H9 (cell line): Measurements from ENCODE around the gene HSPG2. TPM values are rescaled to one million over a fixed set of nuclear protein-coding genes. Genes with fewer than 3 reads are reported as not detected.

Experiments
- DNase-seq: peaks from one replicate; pipeline ENCODE4 v3.0.0-alpha.2; 2017
- H2AFZ ChIP-seq: one replicate; pipeline ENCODE4 v1.6.1; 2013; ENCODE audit warnings: mild to moderate bottlenecking, low read length, control low read depth, moderate library complexity
- H2AK5ac ChIP-seq: 2 replicates; pipeline ENCODE4 v1.6.1; 2013; ENCODE audit warnings: low read length, control low read depth, mixed read lengths; ENCODE audit not compliant: insufficient read length
- H2BK120ac ChIP-seq: one replicate; pipeline ENCODE4 v1.6.1; 2013; ENCODE audit warnings: low read depth, mild to moderate bottlenecking, low read length, control low read depth, inconsistent platforms; ENCODE audit not compliant: poor library complexity, severe bottlenecking
- H2BK12ac ChIP-seq: 2 replicates; pipeline ENCODE4 v1.6.1; 2013; ENCODE audit warnings: low read length, control low read depth, mixed read lengths, low read depth; ENCODE audit not compliant: insufficient read length
- H2BK15ac ChIP-seq: 2 replicates; pipeline ENCODE4 v1.6.1; 2013; ENCODE audit warnings: low read depth, low read length, control low read depth
- H2BK20ac ChIP-seq: one replicate; pipeline ENCODE4 v1.6.1; 2013; ENCODE audit warnings: low read depth, mild to moderate bottlenecking, low read length, control low read depth, inconsistent platforms; ENCODE audit not compliant: poor library complexity, severe bottlenecking
- H2BK5ac ChIP-seq: 2 replicates; pipeline ENCODE4 v1.6.1; 2013; ENCODE audit warnings: low read length, control low read depth, mixed read lengths; ENCODE audit not compliant: insufficient read length
- H3K14ac ChIP-seq: 2 replicates; pipeline ENCODE4 v1.6.1; 2013; ENCODE audit warnings: low read length, control low read depth; ENCODE audit not compliant: insufficient read depth
- H3K18ac ChIP-seq: 2 replicates; pipeline ENCODE4 v1.6.1; 2013; ENCODE audit warnings: low read depth, mild to moderate bottlenecking, mixed read lengths, low read length, control low read depth; ENCODE audit not compliant: insufficient read length
- H3K23ac ChIP-seq: 2 replicates; pipeline ENCODE4 v1.6.1; 2013; ENCODE audit warnings: low read length, control low read depth, mixed read lengths, low read depth; ENCODE audit not compliant: insufficient read length
- H3K23me2 ChIP-seq: 2 replicates; pipeline ENCODE4 v1.6.1; 2013; ENCODE audit warnings: low read depth, mild to moderate bottlenecking, mixed read lengths, low read length, control low read depth; ENCODE audit not compliant: insufficient read length, poor library complexity, severe bottlenecking
- H3K27ac ChIP-seq: 2 replicates; pipeline ENCODE4 v1.5.1; 2013; ENCODE audit warnings: low read length, control low read depth, mixed read lengths, low read depth; ENCODE audit not compliant: insufficient read length
- H3K27me3 ChIP-seq: 2 replicates; pipeline ENCODE4 v1.6.1; 2013; ENCODE audit warnings: low read length, control low read depth, inconsistent platforms; ENCODE audit not compliant: insufficient read depth
- H3K4ac ChIP-seq: 2 replicates; pipeline ENCODE4 v1.6.1; 2013; ENCODE audit warnings: low read depth, mild to moderate bottlenecking, control low read depth, inconsistent platforms, low read length, moderate library complexity
- H3K4me1 ChIP-seq: 2 replicates; pipeline ENCODE4 v1.6.1; 2013; ENCODE audit warnings: low read length, control low read depth, inconsistent platforms; ENCODE audit not compliant: insufficient read depth
- H3K4me2 ChIP-seq: 2 replicates; pipeline ENCODE4 v1.6.1; 2013; ENCODE audit warnings: low read length, control low read depth, mixed read lengths; ENCODE audit not compliant: insufficient read length, insufficient read depth
- H3K56ac ChIP-seq: 2 replicates; pipeline ENCODE4 v1.6.1; 2013; ENCODE audit warnings: low read depth, mild to moderate bottlenecking, mixed read lengths, low read length, control low read depth; ENCODE audit not compliant: insufficient read length
- H3K79me1 ChIP-seq: 2 replicates; pipeline ENCODE4 v1.6.1; 2013; ENCODE audit warnings: low read depth, mild to moderate bottlenecking, moderate library complexity, low read length, control low read depth, inconsistent platforms; ENCODE audit not compliant: insufficient read depth, poor library complexity, severe bottlenecking
- H3K79me2 ChIP-seq: 2 replicates; pipeline ENCODE4 v1.6.1; 2013; ENCODE audit warnings: low read length, control low read depth, inconsistent platforms; ENCODE audit not compliant: insufficient read depth
- H3K9ac ChIP-seq: 2 replicates; pipeline ENCODE4 v1.6.1; 2013; ENCODE audit warnings: low read length, control low read depth, mixed read lengths; ENCODE audit not compliant: insufficient read length; ENCODE audit errors: extremely low read depth
- H3K9me3 ChIP-seq: one replicate; pipeline ENCODE4 v1.6.1; 2013; ENCODE audit warnings: low read depth, low read length, inconsistent platforms; ENCODE audit not compliant: control insufficient read depth
- H3T11ph ChIP-seq: one replicate; pipeline ENCODE4 v1.6.1; 2013; ENCODE audit warnings: mild to moderate bottlenecking, low read length, control low read depth, inconsistent platforms
- H4K20me1 ChIP-seq: one replicate; pipeline ENCODE4 v1.6.1; 2013; ENCODE audit not compliant: control insufficient read depth, insufficient read length, insufficient read depth
- H4K5ac ChIP-seq: 2 replicates; pipeline ENCODE4 v1.6.1; 2013; ENCODE audit warnings: low read depth, mild to moderate bottlenecking, mixed read lengths, low read length, control low read depth; ENCODE audit not compliant: insufficient read length
- H4K8ac ChIP-seq: replicated peaks from 2 replicates; pipeline ENCODE4 v1.6.1; 2013; ENCODE audit warnings: low read length, control low read depth, mixed read lengths, low read depth; ENCODE audit not compliant: insufficient read length
- H4K91ac ChIP-seq: 2 replicates; pipeline ENCODE4 v1.6.1; 2013; ENCODE audit warnings: low read depth, mild to moderate bottlenecking, moderate library complexity, mixed read lengths, low read length, control low read depth; ENCODE audit not compliant: insufficient read length
- H3K27ac Mint-ChIP-seq, 3 experiments: 2 replicates in 2 of 3; 3 replicates in 1 of 3; pipeline ENCODE4 v1.8.0; 2020 to 2021; ENCODE audit warnings: mixed read lengths in 3 of 3, mild to moderate bottlenecking in 1 of 3, moderate library complexity in 1 of 3
- H3K27me3 Mint-ChIP-seq: 2 replicates; pipeline ENCODE4 v1.8.0; 2021; ENCODE audit warnings: low read depth, mild to moderate bottlenecking, moderate library complexity, mixed read lengths
- H3K36me3 Mint-ChIP-seq, 3 experiments: 2 replicates in 2 of 3; 3 replicates in 1 of 3; pipeline ENCODE4 v1.8.0; 2020 to 2021; ENCODE audit warnings: low read depth in 3 of 3, mixed read lengths in 3 of 3; ENCODE audit not compliant: insufficient read depth in 1 of 3
- H3K4me1 Mint-ChIP-seq, 2 experiments: 2 replicates each; pipeline ENCODE4 v1.8.0; 2020; ENCODE audit warnings: mixed read lengths in 2 of 2
- H3K4me3 Mint-ChIP-seq, 2 experiments: 2 replicates in 1 of 2; 3 replicates in 1 of 2; pipeline ENCODE4 v1.8.0; 2020 to 2021; ENCODE audit warnings: mild to moderate bottlenecking in 2 of 2, mixed read lengths in 2 of 2, moderate library complexity in 1 of 2
- H3K9me3 Mint-ChIP-seq, 2 experiments: 2 replicates in 1 of 2; 3 replicates in 1 of 2; pipeline ENCODE4 v1.8.0; 2020; ENCODE audit warnings: mild to moderate bottlenecking in 2 of 2, mixed read lengths in 2 of 2, moderate library complexity in 1 of 2
- WGBS: extraction: QIAGEN DNeasy Blood & Tissue Kit; methylation state at CpG from one replicate; pipeline ENCODE4 v1.1.7; 2013; ENCODE audit warnings: missing lambda C conversion rate, low lambda C conversion rate, mixed read lengths; ENCODE audit not compliant: insufficient read length; ENCODE audit errors: extremely low coverage; 5-methylcytosine and 5-hydroxymethylcytosine counted together
- total RNA-seq: library from RNA; stranded (reverse); gene quantifications from 2 replicates; pipeline ENCODE4 v1.2.1, GENCODE V29; 2021
- TF ChIP-seq, protein P1 (sequence below): fragments of 200-600 bp; sonication (generic); conservative IDR thresholded peaks from 3 replicates; pipeline ENCODE4 v1.8.0; 2021; ENCODE audit warnings: antibody characterized with exemption, mild to moderate bottlenecking

Gene HSPG2
- total RNA-seq, 1 experiment from 2014 or later: 90.0 TPM

DNA sequence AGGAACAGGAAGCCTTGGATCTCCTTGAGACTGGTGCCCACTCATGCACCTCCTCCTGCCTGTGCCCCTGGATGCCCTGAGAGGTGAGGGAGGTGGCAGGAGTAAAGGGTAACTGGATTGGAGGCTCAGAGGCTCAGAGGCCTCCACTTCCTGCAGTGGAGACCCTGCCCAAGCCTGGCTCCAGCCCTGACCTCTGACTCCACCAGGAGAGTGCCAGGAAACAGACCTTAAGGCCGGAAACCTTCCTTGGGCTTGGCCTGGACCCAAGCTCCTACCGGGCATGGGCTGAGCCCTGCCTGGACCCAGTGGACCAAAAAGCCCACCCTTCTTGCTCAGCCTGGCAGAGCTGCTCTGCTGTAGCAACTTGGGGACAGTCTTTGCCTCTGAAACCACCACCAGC, 24.7 kb upstream of the HSPG2 start:
- no peak overlapping the region for H3K9ac ChIP-seq
- Mint-ChIP-seq H3K4me3 (no peak overlapping the region), H3K4me1 (peaks cover 13 to 14% of the 10 kb centered on the region in 2 experiments), H3K27me3 (no peaks in the 10 kb centered on the region; the same call in none of the 2 replicates), H3K27ac (no peak overlapping the region), H3K36me3 (no peaks in the 10 kb centered on the region), H3K9me3 (no peaks in the 10 kb centered on the region; a peak in 1 of 5 replicates)
- WGBS: no CpG with 5 or more reads among the region's 2 CpGs
- H2AK5ac ChIP-seq: no peak overlapping the region
- H2BK20ac ChIP-seq: no peak overlapping the region
- no peak overlapping the region for H2BK120ac ChIP-seq
- no peak overlapping the region for H2BK12ac ChIP-seq
- no peaks in the 10 kb centered on the region for H4K20me1 ChIP-seq
- H3K23ac ChIP-seq: no peak overlapping the region
- no peak overlapping the region for H3K4me2 ChIP-seq
- no peak overlapping the region for H4K5ac ChIP-seq
- H3K27me3 ChIP-seq: no peaks in the 10 kb centered on the region
- H4K8ac ChIP-seq: no peak overlapping the region
- no peak overlapping the region for H3K27ac ChIP-seq
- H4K91ac ChIP-seq: no peak overlapping the region
- DNase-seq: no peak
- no peak overlapping the region for H3K18ac ChIP-seq
- H3K4me1 ChIP-seq: no peaks in the 10 kb centered on the region; the same call in 1 of the 2 replicates
- H3K56ac ChIP-seq: no peak overlapping the region
- no peak overlapping the region for H2BK5ac ChIP-seq
- TF ChIP-seq, protein P1, sequence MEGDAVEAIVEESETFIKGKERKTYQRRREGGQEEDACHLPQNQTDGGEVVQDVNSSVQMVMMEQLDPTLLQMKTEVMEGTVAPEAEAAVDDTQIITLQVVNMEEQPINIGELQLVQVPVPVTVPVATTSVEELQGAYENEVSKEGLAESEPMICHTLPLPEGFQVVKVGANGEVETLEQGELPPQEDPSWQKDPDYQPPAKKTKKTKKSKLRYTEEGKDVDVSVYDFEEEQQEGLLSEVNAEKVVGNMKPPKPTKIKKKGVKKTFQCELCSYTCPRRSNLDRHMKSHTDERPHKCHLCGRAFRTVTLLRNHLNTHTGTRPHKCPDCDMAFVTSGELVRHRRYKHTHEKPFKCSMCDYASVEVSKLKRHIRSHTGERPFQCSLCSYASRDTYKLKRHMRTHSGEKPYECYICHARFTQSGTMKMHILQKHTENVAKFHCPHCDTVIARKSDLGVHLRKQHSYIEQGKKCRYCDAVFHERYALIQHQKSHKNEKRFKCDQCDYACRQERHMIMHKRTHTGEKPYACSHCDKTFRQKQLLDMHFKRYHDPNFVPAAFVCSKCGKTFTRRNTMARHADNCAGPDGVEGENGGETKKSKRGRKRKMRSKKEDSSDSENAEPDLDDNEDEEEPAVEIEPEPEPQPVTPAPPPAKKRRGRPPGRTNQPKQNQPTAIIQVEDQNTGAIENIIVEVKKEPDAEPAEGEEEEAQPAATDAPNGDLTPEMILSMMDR: no peak
- no peak overlapping the region for H2AFZ ChIP-seq
- H3K79me2 ChIP-seq: no peaks in the 10 kb centered on the region
- no peaks in the 10 kb centered on the region for H3K79me1 ChIP-seq
- H3K23me2 ChIP-seq: no peaks in the 10 kb centered on the region
- no peak overlapping the region for H3K4ac ChIP-seq
- H3K14ac ChIP-seq: no peak overlapping the region; the same call in 1 of the 2 replicates
- H3T11ph ChIP-seq: no peak overlapping the region
- no peak overlapping the region for H2BK15ac ChIP-seq
- H3K9me3 ChIP-seq: no peaks in the 10 kb centered on the region
